DLD1 (cell line): ENCODE measurements around the gene CNPY1.
"Not testable (repeated sequence)": the region's sequence is repeated elsewhere in the genome, so short reads cannot be mapped to it uniquely, and the experiment has no call there.

Experiments
- in situ Hi-C: cut with HindIII; loops from 2 replicates; pipeline ENCODE4 v1.10.0; 2017; ENCODE audit warnings: low sequenced_read_pairs

Gene CNPY1

DNA sequence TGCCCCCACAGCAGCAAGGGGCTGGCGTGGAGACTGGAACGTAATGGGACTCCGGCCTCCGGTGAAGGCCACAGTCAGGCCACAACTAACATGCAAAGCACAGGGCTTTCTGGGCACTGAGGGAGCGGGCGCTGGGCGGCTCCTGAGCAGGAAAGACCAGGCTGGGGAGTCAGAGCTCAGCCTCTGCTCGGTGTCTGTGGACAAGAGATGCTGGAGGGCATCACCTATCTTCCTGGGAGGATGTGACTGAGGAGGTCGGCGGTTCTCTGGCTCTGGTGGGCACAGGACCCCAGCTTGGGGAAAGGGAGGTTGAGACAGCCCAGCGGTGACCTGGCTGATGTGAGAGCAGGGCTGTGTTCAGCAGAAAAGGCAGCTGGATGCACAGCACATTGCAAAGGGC, 11.7 kb downstream of the CNPY1 start:
- in situ Hi-C loops, result loop anchor here (5.0 kb wide), 2 partner anchors 37 to 53 kb away; no protein-coding TSS in a partner anchor

DNA sequence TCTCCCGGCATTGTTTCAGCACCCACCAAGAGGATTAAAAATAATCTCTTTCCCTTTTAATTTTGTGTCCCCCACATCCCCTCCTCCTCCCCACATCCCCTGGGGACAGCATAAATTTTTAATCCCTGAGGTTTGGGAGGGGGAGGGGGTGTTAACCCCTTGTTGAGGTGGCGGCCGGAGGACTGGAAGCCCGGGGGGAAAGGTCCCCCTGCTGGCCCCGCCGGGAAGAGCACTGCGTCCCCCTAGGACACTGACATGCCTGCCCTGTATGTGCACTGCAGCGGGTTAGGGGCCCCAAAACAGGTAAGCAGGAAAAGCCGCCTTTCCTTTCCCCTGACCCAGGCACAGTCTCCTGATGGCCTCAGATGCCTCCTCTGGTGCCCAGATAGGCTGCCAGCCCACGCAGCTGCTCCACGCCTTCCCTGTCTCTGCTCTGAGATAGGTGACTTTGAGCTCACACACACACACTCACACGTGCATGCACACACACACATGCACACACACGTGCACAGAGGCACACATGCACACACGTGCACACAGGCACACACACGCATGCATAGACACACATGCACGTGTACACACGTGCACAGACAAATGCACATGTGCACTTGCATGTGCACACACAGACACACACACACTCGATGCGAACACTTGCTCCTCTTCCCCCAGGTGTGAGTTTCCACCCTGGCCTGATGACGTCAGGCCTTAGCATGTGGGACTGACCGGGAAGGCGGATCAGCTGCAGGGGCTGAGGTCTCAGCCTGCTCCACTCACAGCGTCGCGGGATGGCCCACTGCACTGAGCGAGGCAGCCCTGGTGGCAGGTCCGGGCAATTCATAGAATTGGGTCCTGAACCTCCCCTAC, 12.3 kb downstream of the CNPY1 start:
- in situ Hi-C loops, result no loop called here

DNA sequence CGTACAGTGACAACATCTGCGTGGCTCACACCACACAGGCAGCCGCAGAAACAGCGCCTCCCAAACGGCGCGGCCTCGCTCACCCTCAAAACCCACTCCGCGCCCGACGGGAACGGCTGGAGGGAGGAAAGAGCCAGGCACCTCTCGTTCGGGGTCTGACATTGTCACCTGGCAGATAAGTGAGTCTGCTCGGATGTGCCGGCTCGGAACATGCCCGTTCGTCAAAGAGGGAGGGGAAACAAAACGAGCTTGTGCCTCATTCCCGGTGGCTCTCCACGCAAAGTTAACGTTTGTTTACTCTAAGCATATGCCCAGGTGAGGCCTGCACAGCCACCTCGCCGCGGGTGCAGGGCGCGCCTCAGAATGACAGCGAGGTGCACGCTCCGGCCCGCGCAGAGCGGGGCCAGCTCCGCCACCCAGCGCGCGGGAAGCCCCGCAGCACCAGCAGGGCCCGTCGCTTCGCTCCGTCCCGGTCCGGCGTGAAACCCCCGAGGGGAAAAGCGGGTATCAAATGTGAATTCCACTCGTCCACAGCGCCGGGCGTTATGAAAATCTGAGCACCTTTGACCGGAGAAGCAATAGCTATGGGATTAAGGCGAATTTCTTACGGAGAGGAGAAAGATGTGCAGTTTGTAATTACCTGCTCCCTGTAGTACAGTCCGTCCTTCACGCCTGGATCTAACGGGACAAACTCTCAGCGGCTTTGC, 13.1 kb downstream of the CNPY1 start:
- in situ Hi-C loops, result no loop called here

DNA sequence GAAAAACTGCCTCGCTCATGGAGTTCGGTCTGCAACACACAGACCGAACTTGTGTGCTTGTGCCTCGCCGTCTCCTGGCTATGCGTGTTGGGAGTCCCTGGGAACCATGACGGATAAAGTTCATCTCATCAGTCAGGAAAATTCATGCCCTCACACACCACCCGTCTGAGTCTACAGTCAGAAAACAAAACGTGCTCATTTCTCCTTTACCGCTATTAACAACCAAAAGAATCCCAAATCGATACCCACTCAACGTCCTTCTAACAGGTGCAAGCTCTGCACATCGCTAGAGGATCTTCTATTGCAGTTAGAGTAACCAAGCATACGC, 13.6 kb downstream of the CNPY1 start:
- in situ Hi-C loops, result no loop called here

DNA sequence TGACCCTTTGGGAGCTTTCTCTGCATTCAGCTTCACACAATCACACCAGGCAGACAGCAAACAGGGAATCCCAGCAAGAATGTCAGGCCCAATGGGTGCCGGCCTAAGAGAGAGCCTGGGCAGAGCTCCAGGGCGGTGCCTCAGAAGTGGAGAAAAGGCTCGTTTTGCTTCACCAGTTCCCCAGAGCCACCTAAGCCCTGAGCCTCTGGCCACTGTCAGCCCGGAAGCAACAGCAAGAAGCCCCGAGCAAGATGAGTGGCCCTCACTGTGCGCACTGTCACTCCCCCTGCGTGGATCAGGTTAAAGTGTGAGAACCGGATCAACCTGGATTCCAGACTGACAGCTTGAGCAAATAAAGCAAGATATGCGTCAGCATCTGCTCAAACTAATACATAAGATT, 14.7 kb downstream of the CNPY1 start:
- in situ Hi-C loops, result no loop called here

DNA sequence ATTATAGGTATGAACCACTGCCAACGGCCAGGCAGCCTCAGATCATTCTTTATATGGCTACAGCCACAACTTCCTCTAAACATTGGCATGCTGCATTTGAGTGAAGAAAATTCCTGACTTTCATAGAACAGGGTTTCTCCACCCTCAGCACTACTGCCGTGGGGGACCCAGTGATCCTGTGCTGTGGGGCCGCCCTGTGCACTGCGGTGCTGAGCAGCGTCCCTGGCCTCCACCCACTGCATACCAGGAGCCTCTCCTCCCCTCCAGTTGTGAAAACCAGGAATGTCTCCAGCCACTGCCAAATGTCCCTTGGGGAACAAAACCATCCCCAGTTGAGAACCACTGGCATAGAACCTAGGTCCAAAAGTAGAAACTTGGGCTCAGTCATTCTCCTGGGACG, 15.8 kb downstream of the CNPY1 start:
- in situ Hi-C loops, result no loop called here

DNA sequence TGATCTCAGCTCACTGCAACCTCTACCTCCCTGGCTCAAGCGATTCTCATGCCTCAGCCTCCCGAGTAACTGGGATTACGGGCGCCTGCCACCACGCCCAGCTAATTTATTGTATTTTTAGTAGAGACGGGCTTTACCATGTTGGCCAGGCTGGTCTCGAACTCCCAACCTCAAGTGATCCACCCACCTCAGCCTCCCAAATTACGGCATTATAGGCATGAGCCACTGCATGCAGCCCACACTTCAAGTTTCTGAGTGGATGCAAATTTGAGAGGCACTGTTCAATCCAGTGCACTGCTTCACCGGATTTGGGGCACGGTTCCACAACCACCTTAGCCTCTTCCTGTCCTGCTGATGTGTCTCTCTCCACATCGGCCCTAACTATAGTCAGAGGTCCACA, 16.5 kb downstream of the CNPY1 start:
- in situ Hi-C loops, result no loop called here

DNA sequence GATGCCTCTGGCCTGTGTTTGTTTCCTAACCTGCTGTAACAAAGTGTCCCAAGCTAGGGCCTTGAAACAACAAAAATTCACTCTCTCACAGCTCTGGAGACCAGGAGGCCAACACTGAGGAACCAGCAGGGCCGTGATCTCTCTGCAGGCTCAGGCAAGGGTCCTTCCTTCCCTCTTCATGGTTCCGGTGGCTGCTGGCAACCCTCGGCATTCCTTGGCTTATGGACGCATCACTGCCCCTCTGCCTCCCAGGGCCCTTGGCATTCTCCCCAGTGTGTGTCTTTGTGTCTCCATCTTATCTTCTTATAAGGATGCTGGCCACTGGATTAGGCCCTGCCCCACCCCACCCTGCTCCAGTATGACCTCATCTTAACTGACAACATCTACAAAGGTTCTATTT, 17.0 kb downstream of the CNPY1 start:
- in situ Hi-C loops, result no loop called here

GRCh38 chr7:155527664-155528063, 18.7 kb downstream of the CNPY1 start:
- in situ Hi-C loops, result no loop called here

DNA sequence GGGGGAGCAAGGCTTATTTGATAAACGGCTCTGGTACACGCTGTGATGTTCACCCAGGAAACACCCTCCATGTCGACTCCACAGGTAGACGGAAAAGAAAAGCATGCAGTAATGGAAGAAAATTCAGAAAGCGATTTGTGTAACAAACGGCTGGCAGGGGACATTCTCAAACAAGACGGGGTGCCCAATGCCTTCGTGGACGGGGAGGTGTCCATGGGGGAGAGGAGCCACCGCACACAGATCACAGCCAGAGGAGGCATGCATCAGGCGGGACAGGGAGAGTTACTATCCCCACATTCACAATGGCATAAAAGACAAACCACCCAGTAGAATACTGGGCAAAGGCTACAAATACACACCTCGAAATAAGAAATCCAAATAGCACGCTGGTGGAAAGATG, 20.1 kb downstream of the CNPY1 start:
- in situ Hi-C loops, result no loop called here

- in situ Hi-C loops, result no loop called here
Measured at GRCh38 chr7:155524018-155524556, 22.3 kb downstream of the CNPY1 start.

DNA sequence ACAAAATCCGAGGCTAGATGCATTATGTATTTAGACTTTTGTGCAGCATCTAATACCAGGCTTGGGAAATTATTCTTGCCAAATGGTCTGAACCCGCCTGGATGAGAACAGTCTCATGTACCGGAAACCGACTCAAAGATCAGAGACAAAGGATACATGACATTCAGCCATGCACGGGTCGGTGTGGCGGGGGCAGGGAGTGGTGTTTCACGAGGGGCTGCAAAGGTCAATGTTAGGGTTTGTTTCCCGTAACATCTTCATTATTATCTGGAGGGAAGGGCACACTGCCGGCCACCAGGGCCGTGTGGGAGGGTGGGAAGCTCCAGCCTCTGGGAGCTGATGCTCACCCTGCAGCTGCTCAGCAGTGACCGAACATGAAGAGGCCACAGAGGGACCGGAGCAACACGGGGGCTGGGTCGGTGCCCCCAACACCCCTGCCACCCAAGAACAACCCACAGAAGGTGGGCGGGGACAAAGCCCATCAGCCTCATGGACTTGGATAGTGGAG, 23.1 kb downstream of the CNPY1 start:
- in situ Hi-C loops, result no loop called here

DNA sequence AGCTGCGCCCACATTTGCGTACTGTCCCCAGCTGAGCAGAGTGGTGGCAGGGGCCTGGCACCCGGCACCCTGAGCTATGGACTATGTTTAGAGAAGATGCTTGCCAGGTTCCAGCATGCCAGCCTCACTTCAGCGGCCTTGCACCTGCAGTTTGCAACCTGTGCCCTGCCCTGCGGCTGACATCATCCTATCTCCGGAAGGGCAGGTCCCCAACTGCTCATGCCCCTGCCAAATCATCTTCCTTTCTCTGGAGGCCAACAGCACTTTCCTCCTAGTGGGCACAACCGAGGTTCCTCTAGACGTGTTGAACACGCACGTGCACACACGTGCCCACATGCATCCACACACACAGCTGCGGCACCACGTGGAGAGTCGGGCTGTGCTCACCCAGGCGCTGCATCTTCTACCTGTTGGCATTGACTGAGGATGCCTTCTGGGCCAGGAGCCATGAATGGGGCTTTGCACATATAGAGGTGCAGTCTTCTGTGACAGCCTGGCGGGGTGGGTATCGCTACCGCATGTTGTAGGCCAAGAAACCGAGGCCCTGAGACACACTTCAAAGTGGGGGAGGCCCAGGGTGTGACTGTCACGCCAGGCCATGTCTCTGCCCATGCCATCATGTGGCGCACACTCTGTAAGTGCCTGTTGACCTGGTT, 24.5 kb downstream of the CNPY1 start:
- in situ Hi-C loops, result no loop called here

DNA sequence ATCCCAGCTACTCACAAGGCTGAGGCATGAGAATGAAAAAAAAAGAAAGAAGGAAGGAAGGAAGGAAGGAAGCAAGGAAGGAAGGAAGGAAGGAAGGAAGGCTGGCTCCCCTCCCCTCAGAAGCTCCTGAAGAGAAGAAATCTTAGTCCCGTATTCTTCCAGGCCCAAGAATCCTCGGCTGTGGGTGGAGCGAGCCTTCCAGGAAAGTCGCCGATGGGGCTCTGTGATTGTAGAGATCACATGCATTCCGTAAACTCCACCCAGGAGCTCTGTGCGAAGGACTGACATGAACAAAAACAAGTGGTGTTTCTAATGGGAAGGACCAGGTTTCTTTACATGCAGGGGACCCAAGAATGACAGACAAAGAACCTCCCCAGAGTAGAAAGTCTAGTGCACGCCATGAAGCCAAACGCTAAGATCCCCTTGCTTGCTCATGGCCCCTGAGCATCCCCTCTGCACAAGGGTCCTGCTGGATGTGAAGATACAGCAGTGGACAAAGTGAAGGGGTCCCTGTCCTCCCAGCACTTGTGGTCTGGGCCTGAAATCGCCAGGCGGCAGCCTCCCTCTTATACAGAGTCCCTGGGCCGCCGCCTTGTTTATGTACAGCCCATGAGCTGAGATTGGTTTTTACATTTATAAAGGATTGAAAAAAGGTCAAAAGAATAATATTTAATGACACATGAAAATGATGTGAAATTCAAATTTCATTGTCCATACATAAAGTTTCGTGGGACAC, 25.2 kb downstream of the CNPY1 start:
- in situ Hi-C loops, result no loop called here

DNA sequence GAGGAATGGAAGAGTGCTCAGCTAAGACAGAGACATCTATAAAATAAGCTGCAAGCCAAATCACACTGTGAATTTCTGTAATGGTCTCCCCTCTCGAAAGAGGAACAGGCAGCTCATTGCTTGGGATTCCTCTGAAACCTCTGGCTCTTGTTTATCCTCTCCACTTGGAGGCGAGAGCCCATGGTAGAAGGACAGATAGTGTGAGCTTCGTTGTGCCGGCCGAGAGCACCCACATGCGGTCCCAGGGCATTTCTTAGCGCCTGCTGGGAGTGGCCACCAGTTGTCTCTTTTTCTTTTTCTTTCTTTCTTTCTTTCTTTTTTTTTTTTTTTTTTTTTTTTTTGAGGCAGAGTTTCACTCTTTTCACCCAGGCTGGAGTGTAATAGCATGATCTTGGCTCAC, 26.2 kb downstream of the CNPY1 start:
- in situ Hi-C loops, result no loop called here

GRCh38 chr7:155519358-155519757, 27.0 kb downstream of the CNPY1 start:
- in situ Hi-C loops, result not testable (repeated sequence)

DNA sequence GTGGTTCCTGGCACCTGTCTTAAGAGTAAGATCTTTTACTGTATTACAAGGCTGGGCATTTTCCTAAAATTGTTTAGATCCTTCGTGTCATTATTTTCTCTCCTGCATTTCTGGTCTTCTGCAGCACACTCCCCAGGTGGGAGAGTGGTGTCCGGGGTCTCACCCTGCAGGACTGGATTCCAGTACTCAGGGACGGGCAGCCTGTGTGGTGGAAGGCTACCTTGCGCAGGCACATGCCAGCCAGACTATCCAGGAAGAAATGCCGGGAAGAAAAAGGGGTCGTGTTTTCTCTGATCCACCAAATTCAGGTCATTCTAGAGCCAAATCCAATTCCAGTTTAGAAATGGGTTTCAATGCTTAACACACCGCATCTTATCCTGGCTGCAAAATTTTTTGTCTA, 27.7 kb downstream of the CNPY1 start:
- in situ Hi-C loops, result no loop called here

GRCh38 chr7:155517969-155518368, 28.4 kb downstream of the CNPY1 start:
- in situ Hi-C loops, result no loop called here

GRCh38 chr7:155517452-155517851, 28.9 kb downstream of the CNPY1 start:
- in situ Hi-C loops, result no loop called here

- in situ Hi-C loops, result no loop called here
Measured at GRCh38 chr7:155516466-155516865, 29.9 kb downstream of the CNPY1 start.

GRCh38 chr7:155515318-155515717, 31.0 kb downstream of the CNPY1 start:
- in situ Hi-C loops, result no loop called here
